Left ventricle myocardium inferior (tissue), 1 donor: Measurements from ENCODE around the gene ESR2. TPM values are rescaled to one million over a fixed set of nuclear protein-coding genes. Genes with fewer than 3 reads are reported as not detected.

Source experiments
- DNase-seq: peaks from one replicate; pipeline ENCODE4 v3.0.0-alpha.2; 2020
- H3K27ac ChIP-seq: fragments of 200-600 bp; replicated peaks from 2 replicates; pipeline ENCODE4 v1.8.0; 2021
- H3K27me3 ChIP-seq: fragments of 200-600 bp; 2 replicates; pipeline ENCODE4 v1.8.0; 2021; ENCODE audit warnings: low read depth
- H3K36me3 ChIP-seq: fragments of 200-600 bp; 2 replicates; pipeline ENCODE4 v1.8.0; 2021
- H3K4me1 ChIP-seq: fragments of 200-600 bp; 2 replicates; pipeline ENCODE4 v1.8.0; 2021
- H3K4me3 ChIP-seq: fragments of 200-600 bp; 2 replicates; pipeline ENCODE4 v1.8.0; 2021; ENCODE audit warnings: mild to moderate bottlenecking, moderate library complexity
- H3K9me3 ChIP-seq: fragments of 200-600 bp; replicated peaks from 2 replicates; pipeline ENCODE4 v1.8.0; 2021
- intact Hi-C: fragments of 100-400 bp; cut with micrococcal nuclease; formaldehyde crosslinking; loops from one replicate; pipeline ENCODE4 v1.11.0; 2022
- total RNA-seq: library from RNA; stranded (reverse); fragmentation: NEBNext Ultra II Directional; extraction: Animal tissue kit (Norgen Biotek cat#: 25700); gene quantifications from one replicate; pipeline ENCODE4 v1.2.1, GENCODE V29; 2021
- TF ChIP-seq, protein P1 (sequence below): fragments of 200-600 bp; IDR thresholded peaks from 2 replicates; pipeline ENCODE4 v1.8.0; 2021; ENCODE audit warnings: antibody characterized with exemption, mild to moderate bottlenecking, borderline replicate concordance
- donor health status: DM: no; HTN: yes; CAD: no; lungs with severe emphysema.

ESR2 gene
- total RNA-seq, 1 donor from 2014 or later = 1.0 TPM

DNA sequence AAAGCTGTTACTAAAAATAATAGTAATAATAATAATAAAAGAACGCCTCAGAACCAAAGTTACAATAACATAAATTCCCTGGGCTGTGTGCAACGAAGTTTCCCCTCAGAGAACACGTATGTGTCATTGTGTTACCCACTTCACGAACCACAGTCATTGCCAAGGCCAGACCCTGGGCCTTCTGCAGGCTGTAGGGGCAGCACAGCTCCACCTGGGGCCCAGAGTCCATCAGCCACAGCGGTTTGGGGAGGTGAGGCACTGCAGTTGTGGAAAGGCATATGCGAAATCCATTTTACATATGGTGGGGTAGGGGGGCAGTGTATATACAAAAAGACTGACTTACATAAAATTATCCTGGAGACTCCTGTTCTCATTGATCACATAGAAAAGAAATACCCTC is 56.1 kb downstream of the ESR2 start:
- Histone ChIP-seq H3K4me1 (peaks cover under 1% of the 10 kb centered on the region), H3K27ac (no peak overlapping the region), H3K9me3 (no peaks in the 10 kb centered on the region), H3K4me3 (no peak overlapping the region), H3K27me3 (no peaks in the 10 kb centered on the region), H3K36me3 (no peaks in the 10 kb centered on the region)
- intact Hi-C loops = no loop called here
- no peak for DNase-seq
- TF ChIP-seq, protein P1, sequence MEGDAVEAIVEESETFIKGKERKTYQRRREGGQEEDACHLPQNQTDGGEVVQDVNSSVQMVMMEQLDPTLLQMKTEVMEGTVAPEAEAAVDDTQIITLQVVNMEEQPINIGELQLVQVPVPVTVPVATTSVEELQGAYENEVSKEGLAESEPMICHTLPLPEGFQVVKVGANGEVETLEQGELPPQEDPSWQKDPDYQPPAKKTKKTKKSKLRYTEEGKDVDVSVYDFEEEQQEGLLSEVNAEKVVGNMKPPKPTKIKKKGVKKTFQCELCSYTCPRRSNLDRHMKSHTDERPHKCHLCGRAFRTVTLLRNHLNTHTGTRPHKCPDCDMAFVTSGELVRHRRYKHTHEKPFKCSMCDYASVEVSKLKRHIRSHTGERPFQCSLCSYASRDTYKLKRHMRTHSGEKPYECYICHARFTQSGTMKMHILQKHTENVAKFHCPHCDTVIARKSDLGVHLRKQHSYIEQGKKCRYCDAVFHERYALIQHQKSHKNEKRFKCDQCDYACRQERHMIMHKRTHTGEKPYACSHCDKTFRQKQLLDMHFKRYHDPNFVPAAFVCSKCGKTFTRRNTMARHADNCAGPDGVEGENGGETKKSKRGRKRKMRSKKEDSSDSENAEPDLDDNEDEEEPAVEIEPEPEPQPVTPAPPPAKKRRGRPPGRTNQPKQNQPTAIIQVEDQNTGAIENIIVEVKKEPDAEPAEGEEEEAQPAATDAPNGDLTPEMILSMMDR = no peak

DNA sequence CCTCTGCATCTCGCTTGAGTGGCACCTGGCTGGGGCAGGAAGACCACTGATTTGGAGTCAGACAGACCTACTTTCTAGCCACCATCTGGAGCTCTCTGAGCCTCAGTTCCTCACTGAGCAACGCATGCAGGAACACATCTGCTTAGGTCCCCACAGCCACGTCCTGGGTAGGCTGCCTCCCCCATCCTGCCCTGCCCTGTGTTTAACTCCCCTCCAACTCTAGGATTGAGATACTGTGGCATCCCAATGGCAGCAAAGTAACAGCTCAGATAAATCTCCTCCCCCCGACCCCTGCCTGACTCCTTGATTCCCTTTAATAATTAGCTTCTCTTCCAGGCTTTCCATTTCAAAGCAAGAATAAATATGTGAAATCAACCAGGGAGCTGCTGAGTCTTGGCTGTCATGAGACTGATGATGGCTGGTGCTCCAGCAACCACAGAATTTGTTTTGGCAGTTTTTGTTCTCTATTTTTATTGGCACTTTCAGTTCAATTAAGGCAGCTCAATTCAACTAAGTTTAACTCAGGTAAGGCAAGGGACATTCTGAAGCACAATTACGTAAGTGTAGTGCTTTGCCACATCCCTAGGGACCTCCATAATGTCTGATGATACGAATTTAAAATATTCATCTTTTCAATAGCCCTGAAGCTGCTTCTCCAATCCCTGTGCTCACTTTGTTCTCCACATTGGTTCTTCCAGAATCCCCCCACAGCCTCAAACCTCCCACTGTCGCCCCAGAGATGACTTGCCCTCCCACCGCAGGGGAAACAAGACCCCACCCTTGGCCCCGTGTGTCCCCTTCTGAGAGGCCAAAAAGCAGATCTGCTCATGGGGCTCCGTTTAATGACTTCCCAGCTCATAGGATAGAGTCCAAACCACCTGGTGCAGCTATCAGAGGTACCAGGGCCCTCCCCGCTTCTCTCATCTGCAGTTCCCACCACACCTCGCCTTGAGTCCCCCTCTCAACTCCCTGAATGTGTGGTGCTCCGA is 58.2 kb downstream of the ESR2 start:
- no peaks in the 10 kb centered on the region for H3K9me3 ChIP-seq
- peaks cover 21% of the 10 kb centered on the region for H3K4me1 ChIP-seq
- H3K27me3 ChIP-seq = no peaks in the 10 kb centered on the region
- no peak for DNase-seq
- intact Hi-C loops = no loop called here
- peaks cover 9% of the 10 kb centered on the region for H3K36me3 ChIP-seq
- TF ChIP-seq, protein P1 = no peak
- no peak overlapping the region for H3K27ac ChIP-seq
- H3K4me3 ChIP-seq = no peak overlapping the region

DNA sequence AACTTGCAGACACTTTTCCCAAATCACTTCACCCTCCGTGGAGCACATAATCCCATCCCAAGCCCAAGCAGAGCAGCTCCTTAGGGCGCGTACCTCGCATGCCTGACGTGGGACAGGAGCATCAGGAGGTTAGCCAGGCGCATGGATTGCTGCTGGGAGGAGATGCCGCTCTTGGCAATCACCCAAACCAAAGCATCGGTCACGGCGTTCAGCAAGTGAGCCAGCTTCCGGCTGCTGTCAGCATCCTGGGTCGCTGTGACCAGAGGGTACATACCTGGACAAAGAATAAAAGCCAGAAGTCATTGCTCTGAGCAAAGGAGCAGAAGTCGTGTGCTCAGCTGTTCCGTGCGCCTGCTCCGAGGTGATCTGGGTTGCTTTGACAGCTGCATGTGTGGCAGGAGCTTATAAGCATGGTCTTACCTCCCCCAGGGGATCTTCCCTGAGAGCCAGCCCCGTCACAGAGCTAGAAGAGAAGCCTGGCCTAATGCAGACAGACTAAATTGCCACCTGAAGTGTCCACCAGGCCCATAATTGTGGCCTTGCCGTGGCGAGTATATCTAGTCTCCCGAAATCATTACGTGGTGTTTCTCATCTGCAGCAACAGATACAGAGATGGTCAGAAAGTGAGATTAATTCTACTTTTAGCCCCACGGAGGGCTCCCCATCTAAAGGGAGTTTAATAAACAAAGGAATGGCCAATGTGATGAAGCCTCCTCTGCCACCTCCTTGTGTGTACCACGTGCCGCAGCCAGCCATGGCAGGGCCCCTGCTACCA is 59.1 kb downstream of the ESR2 start:
- H3K27me3 ChIP-seq = no peaks in the 10 kb centered on the region
- no peaks in the 10 kb centered on the region for H3K9me3 ChIP-seq
- peaks cover 24% of the 10 kb centered on the region for H3K4me1 ChIP-seq
- peaks cover 15% of the 10 kb centered on the region for H3K36me3 ChIP-seq
- no peak overlapping the region for H3K4me3 ChIP-seq
- intact Hi-C loops = no loop called here
- TF ChIP-seq, protein P1 = no peak
- DNase-seq = no peak
- H3K27ac ChIP-seq = no peak overlapping the region

DNA sequence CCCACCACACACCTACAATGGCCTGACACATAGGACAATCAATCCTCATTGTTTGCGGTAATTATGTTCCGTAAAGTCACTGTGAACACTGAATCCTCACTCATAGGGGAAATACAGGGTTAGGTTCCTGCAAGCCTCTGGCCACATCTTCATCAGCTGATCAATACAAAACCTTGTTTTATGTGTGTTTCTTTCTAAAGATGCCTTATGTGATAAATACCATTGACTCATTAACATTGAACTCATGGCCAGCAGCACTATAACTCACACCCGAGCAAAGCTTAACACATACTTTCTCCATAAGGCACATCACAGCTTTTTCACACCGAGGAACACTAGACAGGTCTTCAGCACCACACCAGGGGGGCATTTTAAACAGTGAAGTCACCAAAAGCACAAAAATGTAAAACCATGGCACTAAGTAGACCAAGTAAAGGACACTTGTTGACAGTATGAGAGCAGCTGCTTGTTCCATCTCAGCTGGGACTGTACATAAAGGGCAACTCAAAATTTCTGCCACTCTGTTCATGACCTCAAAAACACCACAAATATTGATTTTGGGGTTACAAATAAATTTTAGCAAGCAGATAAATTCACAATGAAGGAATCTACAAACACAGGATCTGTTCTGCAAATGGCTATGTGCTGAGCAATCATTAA is 60.5 kb downstream of the ESR2 start:
- no peak overlapping the region for H3K4me3 ChIP-seq
- H3K4me1 ChIP-seq = peaks cover 29% of the 10 kb centered on the region
- DNase-seq = no peak
- H3K9me3 ChIP-seq = no peaks in the 10 kb centered on the region
- intact Hi-C loops = no loop called here
- H3K36me3 ChIP-seq = peaks cover 29% of the 10 kb centered on the region
- no peaks in the 10 kb centered on the region for H3K27me3 ChIP-seq
- H3K27ac ChIP-seq = peak overlapping the region; percentile 79
- TF ChIP-seq, protein P1 = no peak

DNA sequence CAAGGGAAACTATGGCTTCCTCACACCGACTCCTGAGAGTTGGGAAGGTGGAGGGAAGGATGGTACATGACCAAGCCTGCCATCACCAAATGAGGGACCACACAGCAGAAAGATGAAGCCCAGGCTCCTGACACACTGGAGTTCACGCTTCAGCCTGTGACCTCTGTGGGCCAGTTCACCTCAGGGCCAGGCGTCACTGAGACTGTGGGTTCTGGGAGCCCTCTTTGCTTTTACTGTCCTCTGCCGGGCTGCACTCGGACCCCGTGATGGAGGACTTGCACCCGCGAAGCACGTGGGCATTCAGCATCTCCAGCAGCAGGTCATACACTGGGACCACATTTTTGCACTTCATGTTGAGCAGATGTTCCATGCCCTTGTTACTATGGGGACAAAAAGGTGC is 61.2 kb downstream of the ESR2 start:
- peaks cover 29% of the 10 kb centered on the region for H3K4me1 ChIP-seq
- H3K9me3 ChIP-seq = no peaks in the 10 kb centered on the region
- peak overlapping the region; percentile 79 for H3K27ac ChIP-seq
- intact Hi-C loops = no loop called here
- H3K27me3 ChIP-seq = no peaks in the 10 kb centered on the region
- no peak for DNase-seq
- TF ChIP-seq, protein P1 = no peak
- no peak overlapping the region for H3K4me3 ChIP-seq
- H3K36me3 ChIP-seq = peaks cover 36% of the 10 kb centered on the region
